GM12892 (cell line): ENCODE data around the gene TLNRD1.

ENCODE experiments used
- DNase-seq: peaks from one replicate; pipeline ENCODE4 v3.0.0; 2011; ENCODE audit not compliant: insufficient read length
- FAIRE-seq: peaks from 2 replicates; lab custom pipeline; 2011; peaks lifted over from hg19 to GRCh38; lab: Jason Lieb, UNC
- POLR2A ChIP-seq: IDR thresholded peaks from 2 replicates; pipeline ENCODE4 v1.6.1; 2011; ENCODE audit warnings: low read depth, low read length, control low read depth
- POLR2AphosphoS5 ChIP-seq: IDR thresholded peaks from 2 replicates; pipeline ENCODE4 v1.6.1; 2011; ENCODE audit warnings: low read depth, low read length, control low read depth
- TAF1 ChIP-seq: IDR thresholded peaks from 2 replicates; pipeline ENCODE4 v1.6.1; 2011; ENCODE audit warnings: low read depth, mild to moderate bottlenecking, control low read depth, low read length, borderline replicate concordance

TLNRD1 gene

GRCh38 chr15:81052046-81052445, 51.3 kb downstream of the TLNRD1 start:
- DNase-seq (no peak), FAIRE-seq (no peak)
- TF ChIP-seq POLR2AphosphoS5: no peak
- TF ChIP-seq POLR2A: no peak
- no peak for TF ChIP-seq TAF1

- FAIRE-seq (no peak), DNase-seq (no peak)
- no peak for TF ChIP-seq POLR2A
Observed at GRCh38 chr15:81053621-81054020, 52.9 kb downstream of the TLNRD1 start.

GRCh38 chr15:81054236-81054635, 53.5 kb downstream of the TLNRD1 start:
- no peak for TF ChIP-seq POLR2AphosphoS5
- no peak for TF ChIP-seq TAF1
- TF ChIP-seq POLR2A: no peak
- FAIRE-seq: peak; percentile 38
- DNase-seq: no peak
